GM13977 (cell line): ENCODE data around the gene FRMD4A.

Source experiments
- DNase-seq: peaks from one replicate; pipeline ENCODE4 v3.0.0; 2012; ENCODE audit warnings: low spot score
- in situ Hi-C: fragments of 300-500 bp; cut with MboI; formaldehyde crosslinking; loops from one replicate; pipeline ENCODE4 v1.12.0; 2022; ENCODE audit warnings: low sequenced_read_pairs, low pct_unique_long_range_greater_than_20kb, mixed read lengths, inconsistent platforms; ENCODE audit not compliant: unreplicated experiment
- TF ChIP-seq, protein P1 (sequence below): IDR thresholded peaks from 2 replicates; pipeline ENCODE4 v1.5.1; 2012; ENCODE audit warnings: mild to moderate bottlenecking, control low read depth; ENCODE audit not compliant: insufficient read depth; ENCODE audit errors: extremely low read depth, missing control alignments

The FRMD4A gene

GRCh38 chr10:13823096-13823708, 507.5 kb downstream of the FRMD4A start:
- TF ChIP-seq, protein P1, sequence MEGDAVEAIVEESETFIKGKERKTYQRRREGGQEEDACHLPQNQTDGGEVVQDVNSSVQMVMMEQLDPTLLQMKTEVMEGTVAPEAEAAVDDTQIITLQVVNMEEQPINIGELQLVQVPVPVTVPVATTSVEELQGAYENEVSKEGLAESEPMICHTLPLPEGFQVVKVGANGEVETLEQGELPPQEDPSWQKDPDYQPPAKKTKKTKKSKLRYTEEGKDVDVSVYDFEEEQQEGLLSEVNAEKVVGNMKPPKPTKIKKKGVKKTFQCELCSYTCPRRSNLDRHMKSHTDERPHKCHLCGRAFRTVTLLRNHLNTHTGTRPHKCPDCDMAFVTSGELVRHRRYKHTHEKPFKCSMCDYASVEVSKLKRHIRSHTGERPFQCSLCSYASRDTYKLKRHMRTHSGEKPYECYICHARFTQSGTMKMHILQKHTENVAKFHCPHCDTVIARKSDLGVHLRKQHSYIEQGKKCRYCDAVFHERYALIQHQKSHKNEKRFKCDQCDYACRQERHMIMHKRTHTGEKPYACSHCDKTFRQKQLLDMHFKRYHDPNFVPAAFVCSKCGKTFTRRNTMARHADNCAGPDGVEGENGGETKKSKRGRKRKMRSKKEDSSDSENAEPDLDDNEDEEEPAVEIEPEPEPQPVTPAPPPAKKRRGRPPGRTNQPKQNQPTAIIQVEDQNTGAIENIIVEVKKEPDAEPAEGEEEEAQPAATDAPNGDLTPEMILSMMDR, result no peak
- DNase-seq, result no peak
- in situ Hi-C loops, result no loop called here

DNA sequence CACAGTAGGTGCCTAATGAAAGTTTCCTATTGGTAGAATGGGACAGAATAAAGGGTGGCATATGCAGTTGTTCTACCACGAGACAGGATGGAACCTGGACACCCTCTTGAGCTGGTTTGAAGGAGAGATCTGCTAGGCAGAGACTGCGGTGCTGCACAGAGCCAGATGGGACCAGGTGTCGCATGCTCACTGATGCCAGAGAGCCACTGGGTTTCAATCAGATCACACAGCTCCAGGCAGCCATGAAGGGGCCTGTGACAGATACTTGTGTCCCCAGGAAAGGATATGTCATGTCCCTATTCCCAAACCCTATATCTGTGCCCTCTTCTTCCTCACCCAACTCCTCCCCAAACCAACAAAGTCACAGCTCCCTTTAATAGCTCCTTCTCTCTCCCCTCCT, 508.2 kb downstream of the FRMD4A start:
- TF ChIP-seq, protein P1, result no peak
- in situ Hi-C loops, result no loop called here

DNA sequence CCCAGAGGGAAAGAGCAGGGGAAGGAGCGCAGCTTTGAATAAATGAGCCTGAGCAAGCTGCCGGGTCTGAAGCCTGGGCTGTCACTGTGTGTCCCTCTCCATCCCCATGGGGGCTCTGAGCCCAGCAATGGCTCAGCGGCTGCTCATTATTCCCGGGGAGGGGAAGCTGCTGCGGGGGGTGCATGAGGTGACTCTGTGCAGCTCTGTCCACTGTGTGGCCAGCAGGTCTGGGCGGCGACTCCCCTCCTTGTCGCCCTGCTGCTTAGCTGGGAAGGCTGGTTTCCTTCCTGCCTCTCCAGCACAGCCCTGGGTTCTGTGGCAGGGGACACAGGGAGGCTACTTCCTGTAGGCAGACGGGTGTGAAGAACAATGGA, 509.8 kb downstream of the FRMD4A start:
- TF ChIP-seq, protein P1, result no peak
- no peak for DNase-seq
- in situ Hi-C loops, result no loop called here

More for the DNA sequence above, 508.2 kb downstream of the FRMD4A start:
- DNase-seq, result no peak

- in situ Hi-C loops, result no loop called here
- DNase-seq, result no peak
- TF ChIP-seq, protein P1, result no peak
Observed at GRCh38 chr10:13820119-13820963, 510.4 kb downstream of the FRMD4A start.

DNA sequence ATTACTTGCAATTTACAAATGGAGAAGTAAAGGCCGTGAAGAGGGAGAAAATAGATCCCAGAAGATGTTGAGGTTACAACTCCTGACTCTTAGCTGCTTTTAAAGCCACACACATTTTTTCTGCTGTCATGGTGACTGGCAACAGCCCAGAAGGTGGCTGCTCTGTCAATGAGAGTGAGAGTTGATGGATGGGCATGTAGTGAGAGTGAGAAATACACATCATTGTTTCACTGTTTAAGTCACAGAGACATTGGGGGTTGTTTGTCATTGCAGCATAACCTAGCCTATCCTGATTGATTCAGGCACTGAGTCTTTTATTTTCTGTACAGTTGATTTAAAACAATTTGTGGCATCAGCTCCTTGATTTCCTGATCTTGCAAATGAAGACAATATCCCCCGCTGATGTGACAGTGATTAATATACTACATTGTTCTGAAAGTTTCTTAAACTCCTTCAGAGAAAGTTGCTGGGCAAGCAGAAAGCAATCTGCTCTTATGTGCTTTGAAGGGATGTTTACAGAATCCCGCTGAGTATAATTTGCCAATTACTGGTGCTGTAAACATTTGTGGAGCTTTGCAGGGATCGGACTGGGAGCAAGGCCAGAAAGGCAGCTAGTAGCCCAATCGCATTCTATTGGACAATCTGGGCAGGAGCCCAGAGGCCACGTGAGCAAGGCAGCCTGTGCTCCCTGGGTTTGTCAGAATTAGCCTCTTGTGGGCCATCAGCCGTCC, 514.4 kb downstream of the FRMD4A start:
- DNase-seq, result no peak
- TF ChIP-seq, protein P1, result no peak
- in situ Hi-C loops, result no loop called here

DNA sequence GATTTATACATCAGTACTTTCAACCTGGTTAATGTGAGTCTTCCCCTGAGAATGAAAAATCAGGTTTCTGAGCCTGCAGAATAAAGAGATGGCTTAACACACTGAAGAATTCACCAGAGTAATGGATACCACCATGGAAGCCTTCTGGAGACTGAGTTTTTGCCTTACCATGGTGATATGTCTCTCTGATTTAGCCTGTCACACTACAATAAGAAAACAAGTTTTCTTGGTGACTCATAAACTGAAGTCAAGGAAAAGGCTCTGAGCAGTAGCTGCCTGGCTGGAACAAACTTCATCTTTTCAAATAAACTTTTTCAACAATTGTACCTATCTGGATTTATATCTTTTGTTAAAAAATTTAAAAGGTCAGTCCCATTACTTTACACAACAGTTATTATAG, 515.0 kb downstream of the FRMD4A start:
- DNase-seq, result no peak
- TF ChIP-seq, protein P1, result no peak
- in situ Hi-C loops, result no loop called here
